ENCODE results near the gene CPEB3. TPM values are rescaled to one million over a fixed set of nuclear protein-coding genes. Genes with fewer than 3 reads are reported as not detected.

The CPEB3 gene
- total and polyA plus RNA-seq, 11 donors: 1.5 to 17.2 (median 9.9) TPM

DNA sequence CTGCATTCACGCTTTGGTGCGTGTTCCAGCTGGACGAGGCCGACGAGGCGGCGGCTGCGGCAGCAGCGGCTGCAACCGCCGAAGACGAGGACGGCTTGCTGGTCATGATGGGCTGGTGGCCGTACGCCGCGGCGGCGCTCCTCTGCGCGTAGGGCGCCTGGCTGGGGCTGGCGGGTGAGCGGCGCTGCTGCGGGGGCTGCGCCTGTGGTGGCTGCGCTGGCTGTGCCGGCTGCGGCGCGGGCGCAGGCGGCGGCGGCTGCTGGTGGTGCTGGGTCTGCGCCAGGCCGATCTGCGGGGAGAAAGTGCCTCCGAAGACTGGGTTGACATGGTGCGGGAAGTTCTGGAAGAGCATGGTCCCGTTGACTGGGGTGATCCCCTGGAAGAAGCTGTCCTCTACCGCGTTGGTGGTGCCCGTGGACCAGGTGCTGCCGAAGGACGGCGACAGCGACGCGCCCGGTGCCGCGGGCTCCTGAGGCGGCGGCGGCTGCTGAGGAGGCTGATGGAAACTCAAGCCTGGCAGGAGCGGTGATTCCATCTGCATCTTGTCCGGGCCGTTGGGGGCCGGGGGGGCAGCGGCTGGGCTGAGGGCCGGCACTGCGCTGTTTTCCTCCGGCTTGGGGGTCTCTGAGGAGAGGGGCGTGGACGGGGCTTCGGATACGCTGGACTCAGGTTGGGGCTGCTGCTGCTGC, 51.1 kb downstream of the CPEB3 start:
- peaks cover 0 to 10% (median 0%) of the 10 kb centered on the region in 9 donors for H3K36me3 ChIP-seq
- peak; percentile 42 to 82 (median 50) for DNase-seq
- intact Hi-C loops (cut with DNase I): loop anchor here (1.0 to 10.0 kb wide), 11 partner anchors 38 to 195 kb away; partner anchors contain the start of genes CPEB3 (in 10 of the 10) and MARCHF5 (in 10 of the 10)

DNA sequence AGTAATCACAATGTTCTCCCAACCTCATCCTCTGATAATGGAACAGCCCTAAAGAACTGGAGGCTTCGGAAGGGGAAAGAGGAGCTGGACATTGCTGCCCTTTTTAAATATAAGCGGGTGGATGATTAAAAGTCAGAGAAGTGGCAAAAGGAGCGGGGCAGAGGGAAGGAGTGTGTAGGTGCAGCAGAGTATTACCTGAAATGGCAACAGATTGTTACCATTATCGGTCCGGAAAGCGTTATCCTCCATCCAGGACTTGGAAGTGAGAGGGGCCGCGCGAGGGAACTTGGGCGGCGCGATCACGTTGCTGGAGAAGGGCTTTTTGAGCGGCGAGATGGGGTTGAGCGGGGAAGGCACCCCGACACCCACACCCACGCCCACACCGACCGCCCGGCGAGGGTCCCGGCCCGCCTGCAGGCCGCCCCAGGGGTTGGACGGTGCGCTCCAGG, 51.7 kb downstream of the CPEB3 start:
- Histone ChIP-seq H3K36me3 (peaks cover 0 to 16% (median 3%) of the 10 kb centered on the region in 9 donors), H3K9me3 (no peaks in the 10 kb centered on the region), H3K4me3 (peak overlapping the region; percentile 49 to 82 (median 75)), H3K27me3 (no peaks in the 10 kb centered on the region), H3K27ac (peak overlapping the region; percentile 62 to 91 (median 88)), H3K4me1 (peaks cover 0 to 60% (median 25%) of the 10 kb centered on the region in 12 donors)
- TF ChIP-seq POLR2A (IDR thresholded peaks at IDR 0.05) (no peak), CTCF (IDR thresholded peaks at IDR 0.05) (no peak)
- DNase-seq (peak in 1 of 5 donors; percentile 19), ATAC-seq (peak in 1 of 4 donors; percentile 24)
- intact Hi-C loops (cut with DNase I): loop anchor here in 5 of 10 donors (2.0 to 10.0 kb wide), 6 partner anchors 52 to 196 kb away; partner anchors contain the start of genes CPEB3 (in 3 of the 5) and MARCHF5 (in 3 of the 5)
- 14 to 26% (median 18%) methylated on average over 21 to 27 of the region's 27 CpGs for WGBS, 4 donors

More for the DNA sequence above, 51.1 kb downstream of the CPEB3 start:
- no peak for TF ChIP-seq POLR2A (IDR thresholded peaks at IDR 0.05)
- no peak for TF ChIP-seq CTCF (IDR thresholded peaks at IDR 0.05)
- Histone ChIP-seq H3K27me3 (no peaks in the 10 kb centered on the region), H3K4me1 (peaks cover 0 to 60% (median 25%) of the 10 kb centered on the region in 12 donors), H3K9me3 (no peaks in the 10 kb centered on the region), H3K4me3 (peak overlapping the region; percentile 49 to 82 (median 75)), H3K27ac (peak overlapping the region; percentile 62 to 91 (median 88))
- WGBS, 4 donors: 1% methylated on average over 30 to 69 of the region's 69 CpGs
- ATAC-seq: peak in 3 of 4 donors; percentile 3 to 67 (median 66)

DNA sequence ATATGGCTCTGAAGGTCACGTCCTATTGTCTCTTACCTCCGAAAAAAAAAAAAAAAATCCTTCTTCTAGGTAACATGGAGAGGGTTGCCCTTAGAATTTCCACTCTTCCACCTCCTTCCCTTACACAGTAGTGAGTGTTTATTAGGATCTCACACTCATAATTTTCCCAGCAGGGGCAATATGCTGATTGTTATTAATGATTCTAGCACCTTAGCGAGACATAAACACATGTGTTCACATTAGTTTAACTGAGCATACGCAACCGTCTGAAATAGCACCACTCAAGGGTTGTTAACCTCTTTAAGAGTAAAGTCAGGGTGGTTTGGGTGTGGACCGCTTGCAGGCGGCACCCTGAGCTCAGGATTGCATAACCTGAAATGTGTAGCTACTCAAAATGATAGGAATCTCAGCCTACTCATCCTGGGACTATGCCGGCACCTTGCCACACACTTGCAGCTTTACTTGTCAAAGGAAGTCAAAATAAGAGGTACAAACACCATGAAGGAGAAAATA, 52.2 kb downstream of the CPEB3 start:
- Histone ChIP-seq H3K9me3 (no peaks in the 10 kb centered on the region), H3K36me3 (peaks cover 0 to 20% (median 3%) of the 10 kb centered on the region in 9 donors), H3K27ac (peak overlapping the region; percentile 62 to 91 (median 88)), H3K4me1 (peaks cover 0 to 57% (median 24%) of the 10 kb centered on the region in 12 donors), H3K4me3 (peak overlapping the region; percentile 49 to 82 (median 75)), H3K27me3 (no peaks in the 10 kb centered on the region)
- intact Hi-C loops (cut with DNase I): loop anchor here in 5 of 10 donors (2.0 to 10.0 kb wide), 6 partner anchors 52 to 196 kb away; partner anchors contain the start of genes CPEB3 (in 3 of the 5) and MARCHF5 (in 3 of the 5)
- DNase-seq: peak in 2 of 5 donors; percentile 38 to 44
- TF ChIP-seq POLR2A (IDR thresholded peaks at IDR 0.05): no peak
- TF ChIP-seq CTCF (IDR thresholded peaks at IDR 0.05): no peak
- 32 to 47% (median 39%) methylated on average over 8 of the region's 8 CpGs for WGBS, 4 donors
- ATAC-seq: peak; percentile 14 to 40 (median 16)

All from heart left ventricle (tissue), 16 donors.